8988T (cell line): ENCODE data around the gene FBXW8.

Experiments used
- DNase-seq: peaks from one replicate; pipeline ENCODE4 v3.0.0; 2011

Gene FBXW8

DNA sequence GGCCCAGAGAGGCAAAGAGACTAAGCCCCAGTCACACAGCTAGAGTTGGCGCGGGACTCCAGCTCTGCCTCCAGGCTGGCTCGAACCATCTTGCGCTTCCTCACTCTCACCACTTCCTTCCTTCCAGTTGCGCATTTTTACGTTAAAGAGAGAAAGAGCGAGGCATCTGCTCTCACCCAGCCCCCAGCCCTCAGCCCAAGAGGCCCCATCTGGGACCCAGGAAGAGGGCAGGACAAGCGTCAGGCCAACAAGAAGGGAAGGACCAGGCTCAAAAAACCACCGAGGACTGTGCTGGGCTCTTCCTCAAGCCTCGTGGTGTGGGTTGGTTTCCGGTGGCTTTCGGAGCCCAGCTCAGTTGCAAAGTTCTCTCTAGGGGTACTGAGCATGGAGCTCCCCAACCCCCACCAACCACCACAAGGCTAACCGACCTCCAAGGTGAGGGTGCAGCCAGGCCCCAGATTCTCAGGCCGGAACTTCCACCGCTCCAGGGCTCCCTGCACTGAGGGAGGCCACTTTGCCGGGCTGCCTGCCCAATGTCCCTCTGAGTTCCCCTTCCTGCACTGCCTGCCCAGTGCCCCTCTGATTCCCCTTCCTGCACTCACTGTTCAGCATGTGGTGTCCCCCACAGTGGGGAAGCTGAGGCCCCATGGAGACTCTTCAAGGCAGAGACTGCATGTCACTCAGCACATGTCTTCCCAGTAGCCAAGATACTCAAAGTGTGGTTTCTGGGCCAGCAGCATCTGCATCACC is 152.6 kb downstream of the FBXW8 start:
- no peak for DNase-seq

DNA sequence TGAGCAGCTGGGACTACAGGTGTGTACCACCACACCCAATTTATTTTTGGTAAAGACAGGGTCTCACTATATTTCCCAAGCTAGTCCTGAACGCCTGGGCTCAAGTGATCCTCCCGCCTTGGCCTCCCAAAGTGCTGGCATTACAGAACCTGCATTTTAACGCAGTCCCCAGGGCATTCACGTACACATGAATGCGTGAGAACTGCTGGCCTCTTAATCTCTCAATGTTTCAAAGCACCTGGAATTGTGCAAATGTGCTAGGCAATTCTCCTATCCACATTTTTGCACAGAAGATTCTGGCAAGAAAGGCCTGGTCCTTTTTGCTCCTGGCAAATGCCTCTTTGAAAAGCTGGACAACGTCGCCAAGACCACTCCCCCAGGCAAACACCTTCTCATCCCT is 153.3 kb downstream of the FBXW8 start:
- no peak for DNase-seq

- no peak for DNase-seq
Measured at GRCh38 chr12:117064596-117064995, 153.8 kb downstream of the FBXW8 start.

GRCh38 chr12:117067016-117067415 is 156.3 kb downstream of the FBXW8 start:
- no peak for DNase-seq

DNA sequence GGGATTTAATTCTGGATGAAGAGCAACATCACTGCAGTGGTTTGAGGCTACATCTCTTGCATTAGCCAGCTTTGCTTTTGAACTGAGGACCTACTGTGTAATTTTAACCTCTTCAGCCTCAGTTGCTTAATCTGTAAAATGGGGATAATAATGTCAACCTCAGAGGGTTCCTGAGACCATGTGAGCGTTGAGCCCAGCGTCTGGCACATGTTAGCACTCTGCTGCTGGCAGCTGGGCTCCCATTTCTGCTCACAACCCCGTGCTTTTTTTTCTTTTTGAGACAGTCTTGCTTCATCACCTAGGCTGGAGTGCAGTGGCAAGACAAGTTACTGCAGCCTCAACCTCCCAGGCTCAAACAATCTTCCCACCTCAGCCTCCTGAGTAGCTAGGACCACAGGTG is 156.9 kb downstream of the FBXW8 start:
- no peak for DNase-seq

DNA sequence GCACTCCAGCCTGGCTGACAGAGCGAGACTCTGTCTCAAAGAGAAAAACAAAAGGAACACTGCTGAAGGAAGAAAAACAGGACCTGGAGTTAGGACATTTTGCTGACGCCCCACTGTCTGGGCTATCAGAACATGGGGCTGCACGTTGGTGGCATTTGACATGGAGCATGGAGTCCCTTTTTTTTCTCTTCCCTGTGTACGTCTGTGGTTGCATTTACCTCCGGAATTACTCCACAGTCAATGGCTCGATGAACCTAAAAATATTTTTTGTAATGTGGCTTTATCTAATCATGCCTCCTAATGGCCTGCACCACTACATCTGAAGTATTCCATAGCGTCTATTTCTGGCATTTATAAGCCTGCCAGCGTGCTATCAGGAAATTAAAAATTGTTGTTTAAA is 157.7 kb downstream of the FBXW8 start:
- no peak for DNase-seq

DNA sequence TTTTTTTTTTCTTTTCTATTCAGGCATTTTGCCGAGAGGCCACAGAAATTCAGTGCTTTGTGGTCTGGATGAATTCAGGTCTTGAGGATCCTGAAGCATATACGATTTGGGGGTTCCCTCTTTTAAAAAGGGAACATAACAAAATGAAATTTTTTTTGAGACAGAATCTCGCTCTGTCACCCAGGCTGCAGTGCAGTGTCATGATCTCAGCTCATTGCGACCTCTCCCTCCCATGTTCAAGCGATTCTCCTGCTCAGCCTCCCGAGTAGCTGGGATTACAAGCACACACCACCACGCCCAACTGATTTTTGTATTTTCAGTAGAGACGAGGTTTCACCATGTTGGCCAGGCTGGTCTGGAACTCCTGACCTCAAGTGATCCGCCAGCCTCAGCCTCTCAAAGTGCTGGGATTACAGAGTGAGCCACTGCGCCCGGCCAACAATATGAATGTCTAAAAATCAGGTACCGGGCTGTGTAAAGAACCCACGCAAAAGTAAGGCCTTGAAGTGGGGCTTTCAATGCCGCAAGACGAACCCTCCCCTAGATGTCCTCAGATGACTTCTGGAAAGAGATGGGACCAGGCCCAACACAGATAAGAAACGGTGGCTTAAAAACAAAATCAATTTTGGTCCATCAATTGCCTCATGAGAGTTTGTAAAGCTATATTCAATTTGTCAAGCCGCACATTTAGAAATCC is 158.5 kb downstream of the FBXW8 start:
- no peak for DNase-seq

DNA sequence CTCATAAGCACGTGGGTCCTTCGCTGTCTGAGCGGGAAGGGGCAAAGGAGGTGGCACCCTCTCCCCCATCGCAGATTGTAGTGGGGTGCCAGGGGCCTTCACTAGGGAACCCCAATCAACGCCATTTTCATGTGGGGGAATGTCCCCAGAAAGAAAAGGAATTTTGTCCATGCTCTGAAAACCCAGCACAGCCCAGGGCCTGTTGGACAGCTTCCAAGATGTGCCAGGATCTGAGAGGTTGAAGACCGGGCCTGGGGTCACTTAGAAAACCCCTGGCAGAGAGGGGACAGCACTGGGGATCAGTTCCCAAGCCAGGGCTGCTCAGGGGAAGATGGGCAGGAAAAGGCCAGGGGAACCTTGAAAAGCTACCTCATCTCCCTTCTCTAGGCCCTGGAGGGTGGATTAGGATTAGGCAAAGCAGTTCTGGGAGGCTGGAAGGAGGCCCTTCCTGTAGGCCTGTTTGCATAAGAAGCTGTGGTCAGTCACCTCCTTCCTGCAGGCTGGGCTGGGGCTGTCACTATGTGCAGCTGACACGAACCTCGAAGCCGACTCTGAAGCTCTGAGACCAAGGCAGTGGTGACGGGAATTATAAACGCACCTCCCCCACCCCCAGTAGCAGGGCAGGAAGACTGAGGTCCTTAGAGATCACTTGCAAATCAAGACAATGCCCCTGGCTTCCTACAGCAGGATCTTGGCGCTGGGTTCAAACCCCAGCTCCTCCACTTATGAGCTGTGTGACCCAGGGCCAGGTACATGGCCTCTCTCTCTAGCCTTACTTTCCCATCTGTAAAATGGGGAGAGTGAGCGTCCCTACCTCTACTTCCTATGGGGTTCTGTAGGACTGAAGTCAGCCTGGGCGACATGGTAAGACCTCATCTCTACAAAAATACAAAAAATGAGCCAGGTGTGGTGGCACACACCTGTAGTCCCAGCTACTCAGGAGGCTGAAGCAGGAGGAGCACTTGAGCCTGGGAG is 159.5 kb downstream of the FBXW8 start:
- no peak for DNase-seq

GRCh38 chr12:117071009-117071408 is 160.3 kb downstream of the FBXW8 start:
- DNase-seq, result no peak

GRCh38 chr12:117072106-117072505 is 161.4 kb downstream of the FBXW8 start:
- DNase-seq, result no peak

DNA sequence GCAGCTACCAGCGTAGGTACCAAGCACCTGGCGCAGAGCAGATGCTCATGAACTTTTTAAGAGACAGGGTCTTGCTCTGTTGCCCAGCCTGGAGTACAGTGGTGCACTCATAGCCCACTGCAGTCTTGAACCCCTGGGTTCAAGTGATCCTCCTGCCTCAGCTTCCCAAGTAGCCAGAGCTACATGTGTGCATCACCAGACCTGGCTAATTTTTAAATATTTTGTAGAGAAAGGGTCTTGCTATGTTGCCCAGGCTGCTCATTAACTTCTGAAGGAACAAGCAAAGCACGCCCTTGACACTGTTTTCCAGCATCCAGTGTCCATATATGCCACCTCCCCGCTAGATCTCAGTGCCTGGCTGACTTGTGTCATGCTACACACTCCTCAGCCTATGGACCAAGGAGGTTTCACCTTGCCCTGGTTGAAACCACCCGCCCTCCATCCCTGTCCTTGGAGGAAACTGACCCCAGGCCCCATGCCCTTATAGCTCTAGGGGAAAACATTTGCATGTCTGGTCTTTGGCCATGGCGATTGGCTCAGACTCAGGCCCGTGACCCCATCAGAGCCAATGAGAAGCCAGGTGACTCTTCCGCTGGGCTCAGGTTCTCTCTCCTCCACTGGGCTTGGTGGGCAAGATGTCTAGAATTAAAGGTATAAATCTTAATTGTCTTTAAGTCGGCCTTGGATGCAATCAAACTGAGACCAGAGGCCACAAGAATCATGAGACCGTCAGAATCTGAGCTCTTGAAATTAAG is 162.2 kb downstream of the FBXW8 start:
- no peak for DNase-seq

GRCh38 chr12:117073611-117074010 is 162.9 kb downstream of the FBXW8 start:
- no peak for DNase-seq

- no peak for DNase-seq
Measured at GRCh38 chr12:117076410-117077372, 165.9 kb downstream of the FBXW8 start.

DNA sequence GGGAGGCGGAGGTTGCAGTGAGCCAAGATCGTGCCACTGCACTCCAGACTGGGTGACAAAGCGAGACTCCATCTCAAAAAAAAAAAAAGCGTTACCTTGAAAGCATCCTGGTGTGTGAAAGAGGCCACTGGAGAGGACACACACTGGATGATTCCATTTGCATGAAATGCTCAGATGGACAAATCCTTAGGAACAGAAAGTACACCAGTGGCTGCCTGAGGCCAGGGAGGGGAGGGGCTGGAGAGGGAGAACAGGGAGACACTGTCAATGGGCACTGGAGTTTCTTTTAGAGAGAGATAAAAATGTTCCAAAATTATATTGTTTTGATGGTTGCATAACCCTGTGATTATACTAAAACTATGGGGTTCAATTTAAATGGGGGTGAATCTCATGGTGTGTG is 168.7 kb downstream of the FBXW8 start:
- DNase-seq, result no peak

GRCh38 chr12:117080661-117081144 is 170.0 kb downstream of the FBXW8 start:
- no peak for DNase-seq
